ENCODE measurements around the gene NCKAP5.
"Not testable (repeated sequence)": the region's sequence is repeated elsewhere in the genome, so short reads cannot be mapped to it uniquely, and the experiment has no call there.

Gene NCKAP5

GRCh38 chr2:132733094-132733493, 835.2 kb downstream of the NCKAP5 start:
- no peak for DNase-seq

DNA sequence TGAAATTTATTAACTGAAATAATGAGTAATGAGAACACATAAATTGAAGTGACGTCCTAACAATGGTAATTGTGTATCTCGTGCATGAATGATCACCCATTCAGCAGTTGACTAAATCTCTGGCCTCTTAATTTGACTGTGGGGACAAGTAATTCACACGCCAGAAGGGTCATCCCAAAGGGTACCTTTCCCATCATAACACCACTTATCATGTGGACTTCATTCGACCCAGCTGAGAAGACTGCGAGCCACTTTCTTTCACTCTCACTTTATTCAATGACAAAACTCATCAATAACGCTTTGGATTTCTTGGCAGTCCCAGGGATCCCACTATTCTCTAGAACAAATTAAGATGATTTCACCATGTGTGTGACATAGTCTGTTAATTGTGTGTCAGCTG, 835.6 kb downstream of the NCKAP5 start:
- no peak for DNase-seq

- no peak for DNase-seq
Measured at GRCh38 chr2:132731441-132731840, 836.8 kb downstream of the NCKAP5 start.

GRCh38 chr2:132730611-132731010, 837.7 kb downstream of the NCKAP5 start:
- no peak for DNase-seq

- no peak for DNase-seq
Measured at GRCh38 chr2:132729522-132729921, 838.7 kb downstream of the NCKAP5 start.

GRCh38 chr2:132726155-132726554, 842.1 kb downstream of the NCKAP5 start:
- no peak for DNase-seq

DNA sequence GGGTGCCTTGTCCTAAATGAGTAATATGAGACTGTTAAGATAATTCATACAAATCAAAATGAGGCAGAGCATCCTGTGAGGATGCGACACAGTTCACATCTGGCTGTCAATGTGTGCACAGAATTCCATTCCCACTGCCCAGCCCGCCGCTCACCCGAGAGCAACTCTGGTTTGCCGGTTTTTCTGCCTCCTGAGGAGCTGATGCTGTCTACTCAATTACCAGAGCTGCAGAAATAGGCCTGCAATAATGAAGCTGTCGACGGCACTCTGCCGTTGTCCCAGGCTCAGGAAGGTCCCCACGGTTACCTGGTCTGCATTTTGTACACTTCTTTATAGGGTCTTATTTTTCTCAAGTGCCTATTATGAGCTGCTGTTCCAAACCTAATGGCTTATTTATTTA, 842.5 kb downstream of the NCKAP5 start:
- DNase-seq = no peak

- DNase-seq = no peak
Measured at GRCh38 chr2:132725148-132725547, 843.1 kb downstream of the NCKAP5 start.

DNA sequence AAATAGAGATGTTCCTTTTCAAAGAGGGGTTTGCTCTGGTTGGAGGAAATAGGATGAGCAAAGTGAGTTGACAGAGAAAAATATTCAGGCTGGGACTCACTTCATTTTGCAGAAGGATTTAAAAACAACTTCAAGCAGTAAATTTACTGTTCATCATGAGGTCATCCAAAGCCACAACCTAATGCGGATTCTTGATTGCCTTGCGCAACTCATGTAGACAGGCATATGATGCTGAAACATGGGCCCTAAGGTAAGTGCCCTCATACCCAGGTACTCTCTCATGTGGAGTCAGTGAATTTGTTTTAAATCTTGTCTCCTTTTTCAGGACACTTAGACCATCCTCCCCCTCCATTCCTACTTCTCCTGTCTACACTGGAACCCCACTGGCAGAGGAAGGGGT, 846.3 kb downstream of the NCKAP5 start:
- no peak for DNase-seq

GRCh38 chr2:132720393-132720792, 847.9 kb downstream of the NCKAP5 start:
- no peak for DNase-seq

DNA sequence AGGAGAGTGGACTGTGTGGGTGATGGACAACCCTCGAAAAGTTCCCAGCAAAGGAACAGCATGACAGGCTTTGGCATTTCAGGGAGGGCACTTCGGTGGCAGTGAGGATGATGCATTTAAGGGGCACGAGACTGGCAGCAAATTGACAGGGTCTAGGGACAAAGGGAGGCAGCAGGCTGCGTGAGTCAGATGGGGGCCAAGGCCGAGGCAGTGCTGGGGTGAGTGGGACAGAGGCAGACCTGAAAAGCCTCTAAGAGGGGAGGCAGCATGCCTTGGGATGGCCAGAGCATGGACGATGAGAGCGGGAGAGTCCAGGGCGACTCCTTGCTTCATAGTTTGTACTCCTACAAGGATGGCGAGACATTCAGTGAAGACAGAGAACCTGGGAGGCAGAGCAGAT, 848.8 kb downstream of the NCKAP5 start:
- no peak for DNase-seq

GRCh38 chr2:132716954-132717353, 851.3 kb downstream of the NCKAP5 start:
- no peak for DNase-seq

GRCh38 chr2:132715386-132716351, 852.6 kb downstream of the NCKAP5 start:
- DNase-seq = no peak

DNA sequence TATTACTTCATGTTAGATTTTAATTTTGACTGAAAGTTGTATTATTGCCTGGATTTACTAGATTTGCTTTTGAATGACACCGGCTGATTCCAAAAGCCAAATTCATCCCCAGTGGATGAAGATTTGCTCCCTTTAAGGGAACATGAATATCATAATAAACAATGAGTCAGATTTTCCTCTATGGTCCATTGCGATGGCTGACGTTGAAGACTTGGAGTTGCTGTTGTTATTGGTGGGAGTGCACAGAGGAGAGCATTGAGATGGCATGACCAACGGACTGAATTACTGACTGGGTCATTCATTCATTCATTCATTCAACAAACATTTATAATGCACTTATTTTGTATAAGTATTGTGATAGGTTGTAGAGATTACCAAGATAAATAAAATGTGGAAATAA, 864.9 kb downstream of the NCKAP5 start:
- no peak for DNase-seq

GRCh38 chr2:132701810-132702209, 866.5 kb downstream of the NCKAP5 start:
- no peak for DNase-seq

- DNase-seq = not testable (repeated sequence)
Measured at GRCh38 chr2:132699802-132700201, 868.5 kb downstream of the NCKAP5 start.

DNA sequence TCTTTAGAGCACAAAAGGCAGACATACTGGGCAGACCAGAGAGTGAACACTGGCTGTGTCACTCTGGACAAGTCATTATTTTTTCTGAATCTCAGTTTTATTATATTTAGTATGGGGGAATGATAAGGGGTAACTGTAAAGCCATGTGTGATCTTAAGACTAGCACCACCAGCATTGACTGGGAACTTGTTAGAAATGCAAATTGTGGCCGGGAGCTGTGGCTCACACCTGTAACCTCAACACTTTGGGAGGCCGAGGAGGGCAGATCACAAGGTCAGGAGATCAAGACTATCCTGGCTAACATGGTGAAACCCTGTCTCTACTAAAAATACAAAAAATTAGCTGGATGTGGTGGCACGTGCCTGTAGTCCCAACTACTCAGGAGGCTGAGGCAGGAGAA, 869.9 kb downstream of the NCKAP5 start:
- DNase-seq = not testable (repeated sequence)

DNA sequence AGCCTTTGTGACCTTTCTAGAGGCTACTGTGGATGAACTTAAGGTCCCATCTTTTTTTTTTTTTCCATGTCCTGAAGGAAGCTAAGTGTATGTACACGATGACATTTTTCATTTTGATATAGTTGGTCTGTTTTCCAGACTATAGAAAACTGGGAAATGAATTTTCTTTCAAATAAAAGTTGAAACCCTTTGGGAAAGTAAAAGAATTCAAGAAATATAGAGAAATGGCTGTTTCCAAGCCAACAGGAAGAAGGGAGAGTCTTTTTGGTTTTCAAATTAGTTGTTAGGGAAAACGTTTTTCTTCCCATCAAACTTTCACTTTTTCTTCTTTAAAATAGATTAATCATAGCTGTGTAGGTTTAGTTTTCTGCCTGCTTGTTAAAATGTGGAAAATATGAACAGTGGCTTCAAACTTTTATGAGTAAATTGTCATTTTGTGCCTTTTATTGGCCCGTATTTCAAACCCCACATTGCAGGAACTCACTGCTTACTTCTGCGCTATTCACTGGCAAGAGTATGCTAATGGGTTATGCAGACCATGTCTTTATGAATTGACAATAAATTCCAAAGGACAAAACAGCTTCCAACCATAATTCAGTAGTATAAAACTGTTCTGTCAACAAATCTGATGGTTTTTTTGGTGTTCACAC, 870.6 kb downstream of the NCKAP5 start:
- DNase-seq = no peak

- no peak for DNase-seq
Measured at GRCh38 chr2:132692816-132693215, 875.4 kb downstream of the NCKAP5 start.

DNA sequence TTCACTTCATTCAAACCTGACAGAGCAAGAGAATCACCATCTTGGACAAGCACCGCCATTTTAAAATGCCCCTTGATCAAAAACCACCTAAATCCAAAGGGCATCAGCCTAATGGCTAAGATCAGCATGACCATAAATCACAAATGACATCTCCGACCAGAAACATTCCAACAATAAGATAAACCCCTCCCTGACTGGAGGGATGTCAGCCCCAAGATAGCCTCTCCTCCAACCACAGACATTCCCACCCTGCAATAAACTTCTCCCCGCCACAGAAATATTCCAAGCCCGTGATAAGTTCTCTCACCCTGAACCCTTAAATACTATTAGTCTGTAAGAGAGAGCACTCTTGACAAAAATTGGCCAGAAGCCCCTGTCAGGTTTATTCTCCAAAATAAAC, 876.7 kb downstream of the NCKAP5 start:
- no peak for DNase-seq

DNA sequence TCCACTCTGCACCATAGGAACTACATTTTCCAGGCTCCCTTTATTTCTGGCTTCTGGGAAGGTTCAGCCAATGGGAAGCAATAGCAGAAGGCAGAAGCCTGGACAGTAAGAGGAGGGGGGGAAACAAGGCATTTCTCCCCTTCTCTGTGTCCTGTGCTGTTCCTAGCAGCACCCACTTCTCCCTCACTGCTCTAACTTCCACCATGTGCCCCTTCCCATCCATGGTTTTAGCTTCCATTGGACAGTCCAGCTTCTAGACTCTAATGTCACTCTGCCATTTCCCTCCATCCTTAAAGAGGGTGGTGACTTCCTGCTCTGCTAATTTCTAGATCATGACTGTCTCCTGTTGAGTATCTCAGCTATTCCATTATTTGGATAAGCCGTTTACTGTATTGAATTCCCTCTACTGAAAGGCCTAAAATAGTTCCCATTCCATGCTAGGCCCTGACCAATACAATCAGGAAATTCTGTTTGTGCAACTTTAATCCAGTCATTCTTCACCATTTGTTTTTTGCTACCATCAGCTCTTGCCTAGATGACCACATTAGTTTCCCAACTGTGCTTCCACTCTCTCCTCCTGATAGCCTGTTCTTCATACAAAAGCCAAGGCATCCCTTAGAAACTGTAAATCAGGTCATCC, 877.5 kb downstream of the NCKAP5 start:
- DNase-seq = no peak

DNA sequence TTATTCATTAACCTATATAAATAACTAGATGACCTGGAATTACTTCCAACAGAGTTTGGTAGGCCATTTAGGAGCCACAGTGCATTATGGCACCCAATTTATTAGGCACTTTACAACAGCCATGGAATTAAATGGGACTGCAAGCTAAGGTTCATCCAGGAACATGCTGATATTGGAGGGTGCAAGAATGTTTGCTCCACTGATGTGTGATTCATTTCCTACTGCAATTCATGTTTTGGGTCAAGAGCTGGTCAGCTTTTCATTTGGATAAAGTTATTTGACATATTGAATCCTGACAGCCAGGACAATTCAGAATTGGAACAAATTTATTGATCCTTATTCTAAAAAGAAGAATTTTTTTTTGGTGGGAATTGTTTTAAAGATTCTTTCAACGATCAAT, 886.5 kb downstream of the NCKAP5 start:
- DNase-seq = no peak

DNA sequence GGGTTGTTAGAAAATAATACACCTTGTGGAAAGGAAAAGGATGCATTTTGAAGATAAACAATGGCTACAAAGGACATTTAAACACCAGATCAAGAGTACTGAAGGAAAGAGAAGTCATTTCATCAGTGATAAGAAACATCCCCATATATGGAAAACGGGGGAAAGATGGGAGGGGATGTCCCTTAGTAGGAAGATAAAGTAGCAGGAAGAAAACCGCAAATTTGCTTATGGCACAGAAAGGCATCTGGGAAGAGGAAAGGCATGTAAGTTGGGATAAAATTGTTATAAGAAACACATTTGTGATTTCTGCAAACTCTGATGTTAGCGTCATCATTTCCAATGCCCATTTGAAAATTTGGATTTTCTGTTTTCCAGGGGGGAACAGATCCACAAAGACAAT, 887.7 kb downstream of the NCKAP5 start:
- no peak for DNase-seq

- DNase-seq = no peak
Measured at GRCh38 chr2:132678483-132678882, 889.8 kb downstream of the NCKAP5 start.
